ACC112 (cell line): Measurements from ENCODE around the gene CD200R1.
"Not testable (repeated sequence)": the region's sequence is repeated elsewhere in the genome, so short reads cannot be mapped to it uniquely, and the experiment has no call there.

ENCODE experiments used
- H2AFZ ChIP-seq: fragments of 200-600 bp; sonication (generic); one replicate; pipeline ENCODE4 v1.6.0; 2017; ENCODE audit warnings: antibody characterized with exemption, low read length; ENCODE audit not compliant: unreplicated experiment
- H3K27ac ChIP-seq: fragments of 200-600 bp; sonication (generic); 2 replicates; pipeline ENCODE4 v1.5.1; 2014; ENCODE audit warnings: low read depth, mild to moderate bottlenecking, antibody characterized with exemption, low read length, moderate library complexity
- H3K27me3 ChIP-seq: fragments of 200-600 bp; sonication (generic); 2 replicates; pipeline ENCODE4 v1.6.1; 2014; ENCODE audit warnings: mild to moderate bottlenecking, antibody characterized with exemption, low read length, moderate library complexity, mixed read lengths; ENCODE audit not compliant: insufficient read depth
- H3K36me3 ChIP-seq: fragments of 200-600 bp; sonication (generic); 2 replicates; pipeline ENCODE4 v1.6.1; 2016; ENCODE audit warnings: mild to moderate bottlenecking, antibody characterized with exemption, low read length, moderate library complexity, mixed read lengths; ENCODE audit not compliant: insufficient read depth
- H3K4me1 ChIP-seq: fragments of 200-600 bp; sonication (generic); one replicate; pipeline ENCODE4 v1.6.1; 2016; ENCODE audit warnings: low read length, mixed read lengths; ENCODE audit not compliant: insufficient read depth, unreplicated experiment, control insufficient read depth
- H3K4me3 ChIP-seq: fragments of 200-600 bp; sonication (generic); 2 replicates; pipeline ENCODE4 v1.5.1; 2014; ENCODE audit warnings: mild to moderate bottlenecking, low read depth, low read length
- H3K79me2 ChIP-seq: fragments of 200-600 bp; sonication (generic); one replicate; pipeline ENCODE4 v1.6.0; 2016; ENCODE audit warnings: low read length; ENCODE audit not compliant: control insufficient read depth, unreplicated experiment, insufficient read depth

Gene CD200R1

GRCh38 chr3:112931736-112932521, 43.0 kb downstream of the CD200R1 start:
- H3K36me3 ChIP-seq = no peaks in the 10 kb centered on the region
- H3K27me3 ChIP-seq = peaks cover 4% of the 10 kb centered on the region; the same call in 1 of the 2 replicates
- H3K27ac ChIP-seq = no peak overlapping the region
- no peaks in the 10 kb centered on the region for H3K79me2 ChIP-seq
- no peaks in the 10 kb centered on the region for H3K4me1 ChIP-seq
- no peak overlapping the region for H3K4me3 ChIP-seq
- no peak overlapping the region for H2AFZ ChIP-seq

DNA sequence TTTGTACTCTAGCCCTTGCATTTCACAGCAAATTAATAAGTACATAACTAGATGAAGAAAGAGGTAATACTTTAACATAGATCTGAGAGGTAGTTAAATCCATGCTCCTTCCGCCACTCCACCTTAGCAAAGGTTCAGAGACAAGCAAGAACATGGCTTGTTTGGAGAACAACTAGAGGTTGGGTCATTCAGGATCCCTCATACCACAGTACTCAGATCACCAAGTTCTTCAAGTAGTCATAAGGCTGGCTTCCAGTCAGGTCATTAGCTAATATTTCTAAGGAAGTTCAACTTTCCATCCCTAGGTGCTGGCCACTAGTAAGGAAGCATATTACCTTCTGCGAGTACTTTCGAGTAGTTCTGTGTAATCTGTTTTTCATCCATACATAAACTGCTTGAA, 44.1 kb downstream of the CD200R1 start:
- Histone ChIP-seq H3K27me3 (peaks cover 4% of the 10 kb centered on the region; the same call in 1 of the 2 replicates), H3K4me1 (no peaks in the 10 kb centered on the region)

DNA sequence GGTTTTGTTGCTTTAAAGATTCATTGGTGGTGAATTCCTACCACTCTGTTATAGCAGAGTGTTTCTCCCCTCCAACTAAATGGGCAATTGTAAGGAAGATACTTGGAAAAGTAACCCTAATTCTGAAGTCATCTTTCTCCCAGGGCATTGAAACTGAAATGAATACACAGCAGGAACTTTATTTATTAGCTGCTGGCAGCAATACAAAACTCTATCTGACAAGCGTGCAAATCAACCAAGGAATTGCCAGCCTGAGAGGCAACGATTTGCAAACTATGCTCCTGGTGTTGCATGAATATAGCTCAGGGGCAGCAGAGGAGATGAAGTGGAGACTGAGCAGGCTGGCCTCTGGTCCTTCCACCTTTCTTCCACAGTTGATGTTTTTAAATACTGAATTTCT, 48.9 kb downstream of the CD200R1 start:
- H2AFZ ChIP-seq = no peak overlapping the region
- H3K27me3 ChIP-seq = peaks cover 4% of the 10 kb centered on the region; the same call in 1 of the 2 replicates
- H3K4me3 ChIP-seq = no peak overlapping the region
- no peaks in the 10 kb centered on the region for H3K4me1 ChIP-seq
- no peaks in the 10 kb centered on the region for H3K36me3 ChIP-seq
- no peaks in the 10 kb centered on the region for H3K79me2 ChIP-seq
- no peak overlapping the region for H3K27ac ChIP-seq

More for the DNA sequence above, 44.1 kb downstream of the CD200R1 start:
- Histone ChIP-seq H3K27ac (no peak overlapping the region), H3K4me3 (no peak overlapping the region), H3K36me3 (no peaks in the 10 kb centered on the region), H3K79me2 (no peaks in the 10 kb centered on the region), H2AFZ (no peak overlapping the region)

DNA sequence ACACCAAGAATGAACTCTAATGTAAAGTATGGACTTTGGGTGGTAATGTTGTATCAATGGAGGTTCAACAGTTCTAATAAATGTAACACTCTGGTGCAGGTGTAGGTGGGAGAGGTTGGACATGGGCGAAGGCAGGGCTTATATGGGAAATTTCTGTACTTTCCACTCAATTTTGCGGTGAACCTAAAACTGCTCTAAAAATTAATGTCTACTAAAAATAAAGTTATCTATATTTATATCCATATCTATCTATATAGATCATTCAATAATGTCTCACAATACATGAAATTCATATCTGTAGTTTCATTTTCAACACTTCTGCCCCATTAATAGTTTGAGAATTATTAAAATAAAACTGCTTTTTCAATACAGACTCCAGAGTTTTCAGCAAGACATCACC, 49.3 kb downstream of the CD200R1 start:
- H3K4me1 ChIP-seq = no peaks in the 10 kb centered on the region
- H3K4me3 ChIP-seq = no peak overlapping the region
- H3K79me2 ChIP-seq = no peaks in the 10 kb centered on the region
- H3K27ac ChIP-seq = no peak overlapping the region
- H3K36me3 ChIP-seq = no peaks in the 10 kb centered on the region
- peaks cover 4% of the 10 kb centered on the region; the same call in 1 of the 2 replicates for H3K27me3 ChIP-seq
- no peak overlapping the region for H2AFZ ChIP-seq

DNA sequence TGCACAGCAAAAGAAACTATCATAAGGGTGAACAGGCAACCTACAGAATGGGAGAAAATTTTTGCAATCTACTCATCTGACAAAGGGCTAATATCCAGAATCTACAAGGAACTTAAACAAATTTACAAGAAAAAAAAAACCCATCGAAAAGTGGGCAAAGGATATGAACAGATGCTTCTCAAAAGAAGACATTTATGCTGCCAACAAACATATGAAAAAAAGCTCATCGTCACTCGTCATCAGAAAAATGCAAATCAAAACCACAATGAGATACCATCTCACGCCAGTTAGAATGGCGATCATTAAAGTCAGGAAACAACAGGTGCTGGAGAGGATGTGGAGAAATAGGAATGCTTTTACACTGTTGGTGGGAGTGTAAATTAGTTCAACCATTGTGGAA, 55.4 kb downstream of the CD200R1 start:
- not testable (repeated sequence) for H3K79me2 ChIP-seq, H2AFZ ChIP-seq, H3K4me3 ChIP-seq, H3K27ac ChIP-seq, H3K4me1 ChIP-seq, H3K36me3 ChIP-seq, H3K27me3 ChIP-seq

DNA sequence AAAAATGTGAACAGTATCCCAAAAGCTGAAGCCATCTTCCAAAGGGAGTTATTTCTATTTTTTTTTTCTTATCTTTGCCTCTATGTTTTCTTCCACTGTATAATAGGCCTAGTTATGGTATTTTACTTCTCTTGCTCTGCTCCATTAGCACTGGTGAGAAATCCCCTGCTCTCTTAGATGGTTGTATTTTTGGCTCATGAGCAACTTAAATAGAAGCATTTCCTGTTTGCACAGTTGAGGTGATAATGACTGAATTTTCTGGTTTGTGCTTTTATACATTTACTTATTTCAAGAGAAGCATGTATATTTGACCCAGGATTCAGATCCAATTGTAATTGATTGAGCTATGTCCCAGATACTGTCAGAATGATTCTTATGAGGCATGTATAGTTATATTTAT, 66.7 kb downstream of the CD200R1 start:
- H3K27ac ChIP-seq = no peak overlapping the region
- no peak overlapping the region for H2AFZ ChIP-seq
- no peak overlapping the region for H3K4me3 ChIP-seq
- H3K27me3 ChIP-seq = no peaks in the 10 kb centered on the region
- H3K36me3 ChIP-seq = no peaks in the 10 kb centered on the region
- no peaks in the 10 kb centered on the region for H3K4me1 ChIP-seq
- H3K79me2 ChIP-seq = no peaks in the 10 kb centered on the region

- no peaks in the 10 kb centered on the region for H3K4me1 ChIP-seq
- no peak overlapping the region for H3K27ac ChIP-seq
- H3K79me2 ChIP-seq = no peaks in the 10 kb centered on the region
- no peak overlapping the region for H2AFZ ChIP-seq
- H3K27me3 ChIP-seq = no peaks in the 10 kb centered on the region
- no peaks in the 10 kb centered on the region for H3K36me3 ChIP-seq
- no peak overlapping the region for H3K4me3 ChIP-seq
Observed at GRCh38 chr3:112904786-112905185, 70.1 kb downstream of the CD200R1 start.

- no peaks in the 10 kb centered on the region for H3K36me3 ChIP-seq
Observed at GRCh38 chr3:112900113-112900512, 74.8 kb downstream of the CD200R1 start.

DNA sequence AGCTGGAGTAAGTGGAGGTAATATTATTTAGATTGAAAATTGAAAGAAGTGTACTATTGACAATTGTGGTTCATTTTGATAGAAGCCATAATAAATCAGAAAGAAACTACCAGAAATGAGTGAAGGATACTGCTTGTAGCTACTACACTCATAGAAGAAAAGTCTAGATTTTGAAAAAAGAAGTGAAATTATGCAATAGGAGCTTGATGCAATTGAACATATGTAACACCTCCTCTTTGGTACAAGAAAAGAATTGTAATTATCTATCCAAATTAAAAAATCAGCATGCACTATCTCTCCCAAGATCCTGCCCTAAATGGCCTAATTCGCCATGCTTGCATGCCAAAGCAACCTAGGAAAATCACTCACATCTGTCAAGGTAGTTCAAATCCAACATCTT, 77.1 kb downstream of the CD200R1 start:
- Histone ChIP-seq H3K27ac (no peak overlapping the region), H3K4me1 (no peaks in the 10 kb centered on the region), H3K79me2 (no peaks in the 10 kb centered on the region), H3K4me3 (no peak overlapping the region), H2AFZ (no peak overlapping the region), H3K27me3 (peaks cover 5% of the 10 kb centered on the region), H3K36me3 (no peaks in the 10 kb centered on the region)

More at GRCh38 chr3:112900113-112900512, 74.8 kb downstream of the CD200R1 start:
- Histone ChIP-seq H3K4me3 (no peak overlapping the region), H3K27me3 (peaks cover 5% of the 10 kb centered on the region), H3K27ac (no peak overlapping the region), H3K4me1 (no peaks in the 10 kb centered on the region), H3K79me2 (no peaks in the 10 kb centered on the region), H2AFZ (no peak overlapping the region)

DNA sequence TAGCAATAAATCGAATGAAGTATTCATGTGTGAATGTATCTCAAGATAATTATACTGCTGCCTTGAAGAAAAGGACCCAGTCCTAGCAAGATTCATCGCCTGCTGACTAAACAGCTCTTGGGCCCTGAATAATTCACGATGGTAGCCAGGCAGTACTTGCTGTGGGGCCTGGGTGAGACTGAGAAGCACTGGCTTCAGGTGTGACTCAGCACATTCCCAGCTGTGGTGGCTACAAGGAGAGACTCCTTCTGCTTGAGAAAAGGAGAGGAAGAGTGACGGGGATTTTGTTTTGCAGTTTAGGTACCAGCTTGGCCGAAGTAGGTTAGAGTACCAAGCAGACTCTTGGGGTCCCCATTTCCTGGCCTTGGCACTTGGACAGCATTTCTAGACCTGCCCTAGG, 80.6 kb downstream of the CD200R1 start:
- Histone ChIP-seq H3K36me3 (no peaks in the 10 kb centered on the region), H3K4me1 (no peaks in the 10 kb centered on the region), H3K27ac (no peak overlapping the region), H3K27me3 (peaks cover 7% of the 10 kb centered on the region), H3K79me2 (no peaks in the 10 kb centered on the region), H2AFZ (no peak overlapping the region), H3K4me3 (no peak overlapping the region)

DNA sequence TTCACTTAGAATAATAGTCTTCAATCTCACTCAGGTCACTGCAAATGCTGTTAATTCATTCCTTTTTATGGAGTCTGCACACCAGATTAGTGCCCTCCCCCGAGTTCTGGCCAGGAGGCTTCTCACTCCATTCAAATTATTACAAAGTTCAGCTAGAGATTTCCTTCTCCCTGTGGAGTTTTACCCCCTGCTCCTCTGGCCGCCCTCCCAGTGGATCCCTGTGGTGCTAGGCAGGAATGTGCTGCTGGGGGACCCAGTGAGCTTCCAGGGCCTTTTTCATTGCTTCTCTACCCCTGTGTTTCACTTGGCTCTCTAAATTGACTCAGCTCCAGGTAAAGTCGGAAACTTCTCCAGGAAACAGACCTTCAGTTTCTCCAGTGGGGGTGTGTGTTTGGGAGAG, 85.5 kb downstream of the CD200R1 start:
- H3K27ac ChIP-seq = no peak overlapping the region
- peaks cover 6% of the 10 kb centered on the region; the same call in 1 of the 2 replicates for H3K27me3 ChIP-seq
- H3K79me2 ChIP-seq = no peaks in the 10 kb centered on the region
- no peak overlapping the region for H2AFZ ChIP-seq
- H3K4me3 ChIP-seq = no peak overlapping the region
- no peaks in the 10 kb centered on the region for H3K36me3 ChIP-seq
- H3K4me1 ChIP-seq = no peaks in the 10 kb centered on the region
